GM18868 (cell line): ENCODE data around the gene CIITA.

Experiments
- ATAC-seq: cut with Tn5 transposase; IDR thresholded peaks from one replicate; pipeline ENCODE4 v1.9.1; 2021; ENCODE audit warnings: mild to moderate bottlenecking, moderate library complexity; ENCODE audit not compliant: unreplicated experiment

CIITA gene

GRCh38 chr16:10849736-10850477 is 27.1 kb upstream of the CIITA start:
- no peak for ATAC-seq

- no peak for ATAC-seq
Measured at GRCh38 chr16:10850478-10850850, 26.5 kb upstream of the CIITA start.

GRCh38 chr16:10851512-10851911 is 25.5 kb upstream of the CIITA start:
- no peak for ATAC-seq

GRCh38 chr16:10852286-10852685 is 24.7 kb upstream of the CIITA start:
- no peak for ATAC-seq

GRCh38 chr16:10852948-10853347 is 24.1 kb upstream of the CIITA start:
- no peak for ATAC-seq

GRCh38 chr16:10856042-10856441 is 21.0 kb upstream of the CIITA start:
- no peak for ATAC-seq

- no peak for ATAC-seq
Measured at GRCh38 chr16:10858203-10858602, 18.8 kb upstream of the CIITA start.

- ATAC-seq, result no peak
Measured at GRCh38 chr16:10859020-10859419, 18.0 kb upstream of the CIITA start.

GRCh38 chr16:10859658-10860057 is 17.3 kb upstream of the CIITA start:
- ATAC-seq, result no peak

GRCh38 chr16:10862438-10862837 is 14.6 kb upstream of the CIITA start:
- ATAC-seq, result no peak

GRCh38 chr16:10865991-10866966 is 10.7 kb upstream of the CIITA start:
- ATAC-seq, result no peak

- no peak for ATAC-seq
Measured at GRCh38 chr16:10867199-10867598, 9.8 kb upstream of the CIITA start.

- ATAC-seq, result no peak
Measured at GRCh38 chr16:10868104-10868595, 8.9 kb upstream of the CIITA start.

- peak; percentile 30 for ATAC-seq
Measured at GRCh38 chr16:10868596-10869469, 8.2 kb upstream of the CIITA start.

GRCh38 chr16:10870137-10870776 is 6.7 kb upstream of the CIITA start:
- peak; percentile 44 for ATAC-seq

- no peak for ATAC-seq
Measured at GRCh38 chr16:10870808-10871156, 6.2 kb upstream of the CIITA start.

- peak; percentile 62 for ATAC-seq
Measured at GRCh38 chr16:10871157-10871991, 5.6 kb upstream of the CIITA start.

GRCh38 chr16:10876315-10876714 is 687 bp upstream of the CIITA start:
- ATAC-seq, result no peak

GRCh38 chr16:10877472-10877946 is 507 bp downstream of the CIITA start:
- ATAC-seq, result no peak

- ATAC-seq, result no peak
Measured at GRCh38 chr16:10878328-10878643, 1.3 kb downstream of the CIITA start.
